ENCODE results near the gene COMMD6.
"Not testable (repeated sequence)": the region's sequence is repeated elsewhere in the genome, so short reads cannot be mapped to it uniquely, and the experiment has no call there.

COMMD6 gene

GRCh38 chr13:75554464-75554863, 16.8 kb upstream of the COMMD6 start:
- no peak overlapping the region for H3K4me3 ChIP-seq (ENCODE audit: low read depth, low read length)
- no peaks in the 10 kb centered on the region for H3K9me3 ChIP-seq (ENCODE audit: severe bottlenecking)
- DNase-seq: no peak
- no peaks in the 10 kb centered on the region for H3K36me3 ChIP-seq
- no peak overlapping the region for H3K27ac ChIP-seq
- no peaks in the 10 kb centered on the region for H3K27me3 ChIP-seq (ENCODE audit: insufficient read depth, low read depth, severe bottlenecking)
- no peak for TF ChIP-seq CTCF (IDR thresholded peaks at IDR 0.05; ENCODE audit: low read depth, low read length)

DNA sequence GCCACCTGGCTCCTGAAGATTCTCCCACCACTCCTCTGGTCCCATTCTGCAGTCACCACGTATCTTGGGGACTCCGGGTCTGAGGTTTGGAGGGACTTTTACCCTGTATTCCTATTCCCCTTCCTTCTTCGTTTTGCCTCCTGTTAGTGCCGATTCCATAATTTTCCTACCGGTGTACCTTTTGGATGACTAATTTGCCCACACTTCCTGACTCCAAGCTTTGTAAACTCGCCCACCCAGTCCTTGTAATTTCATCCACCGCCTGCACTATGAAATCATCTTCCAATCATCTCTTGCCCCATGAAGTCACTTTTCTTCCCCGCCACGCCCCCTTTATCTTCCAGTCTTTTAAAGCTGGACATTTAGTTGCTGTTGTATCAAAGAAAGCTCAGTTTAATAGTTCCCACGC, 12.5 kb upstream of the COMMD6 start:
- H3K27me3 ChIP-seq (ENCODE audit: insufficient read depth, low read depth, severe bottlenecking): no peaks in the 10 kb centered on the region
- no peak for DNase-seq
- H3K4me3 ChIP-seq (ENCODE audit: low read depth, low read length): peak overlapping the region; percentile 91
- no peak for TF ChIP-seq CTCF (IDR thresholded peaks at IDR 0.05; ENCODE audit: low read depth, low read length)
- no peaks in the 10 kb centered on the region for H3K36me3 ChIP-seq
- H3K27ac ChIP-seq: peak overlapping the region; percentile 97
- no peaks in the 10 kb centered on the region for H3K9me3 ChIP-seq (ENCODE audit: severe bottlenecking)

- no peaks in the 10 kb centered on the region for H3K27me3 ChIP-seq (ENCODE audit: insufficient read depth, low read depth, severe bottlenecking)
- H3K27ac ChIP-seq: peak within 1 kb of the TSS; percentile 97
- peak; percentile 85 for TF ChIP-seq CTCF (IDR thresholded peaks at IDR 0.05; ENCODE audit: low read depth, low read length)
- DNase-seq: peak; percentile 91
- peak within 1 kb of the TSS; percentile 91 for H3K4me3 ChIP-seq (ENCODE audit: low read depth, low read length)
- no peaks in the 10 kb centered on the region for H3K9me3 ChIP-seq (ENCODE audit: severe bottlenecking)
- H3K36me3 ChIP-seq: no peaks in the 10 kb centered on the region
Measured at GRCh38 chr13:75549262-75550158, 11.9 kb upstream of the COMMD6 start, which contains the start of gene UCHL3. Gene UCHL3, plus strand, starts transcription at chr13:75549791. Its CDS starts 30 bp downstream, at chr13:75549821.

- Histone ChIP-seq H3K4me3 (ENCODE audit: low read depth, low read length) (no peak overlapping the region), H3K9me3 (ENCODE audit: severe bottlenecking) (no peaks in the 10 kb centered on the region), H3K36me3 (no peaks in the 10 kb centered on the region), H3K27ac (no peak overlapping the region), H3K27me3 (ENCODE audit: insufficient read depth, low read depth, severe bottlenecking) (no peaks in the 10 kb centered on the region)
- no peak for TF ChIP-seq CTCF (IDR thresholded peaks at IDR 0.05; ENCODE audit: low read depth, low read length)
- no peak for DNase-seq
Measured at GRCh38 chr13:75547917-75548316, 10.3 kb upstream of the COMMD6 start.

- H3K9me3 ChIP-seq (ENCODE audit: severe bottlenecking); H3K4me3 ChIP-seq (ENCODE audit: low read depth, low read length); DNase-seq; H3K27ac ChIP-seq; H3K36me3 ChIP-seq; H3K27me3 ChIP-seq (ENCODE audit: insufficient read depth, low read depth, severe bottlenecking): not testable (repeated sequence)
Measured at GRCh38 chr13:75545386-75545785, 7.7 kb upstream of the COMMD6 start.

DNA sequence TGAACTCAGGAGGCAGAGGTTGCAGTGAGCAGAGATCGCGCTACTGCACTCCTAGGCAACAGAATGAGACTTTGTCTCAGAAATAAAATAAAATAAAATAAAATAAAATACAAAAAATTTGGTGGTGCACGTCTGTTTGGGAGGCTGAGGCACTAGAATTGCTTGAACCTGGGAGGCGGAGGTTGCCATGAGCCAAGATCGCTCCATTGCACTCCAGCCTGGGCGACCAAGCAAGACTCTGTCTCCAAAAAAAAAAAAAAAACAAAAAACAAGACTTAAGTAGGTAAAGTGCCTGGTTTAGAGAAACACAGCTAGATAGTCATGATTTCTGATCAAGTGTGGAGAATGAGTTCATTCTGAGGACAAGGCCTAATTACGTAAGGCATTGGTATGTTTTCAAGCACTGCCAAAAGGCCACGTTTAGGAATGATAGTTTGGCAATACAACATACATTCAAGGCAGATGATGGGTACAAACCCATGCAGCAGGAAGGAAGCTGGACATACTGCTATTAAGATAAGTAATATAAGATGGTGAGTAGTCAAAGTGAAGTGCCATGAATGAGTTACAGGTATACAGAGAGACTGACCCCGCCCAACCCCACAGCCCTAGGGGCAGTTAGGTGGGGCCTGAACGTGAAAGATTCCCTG, 7.2 kb upstream of the COMMD6 start:
- no peak for TF ChIP-seq CTCF (IDR thresholded peaks at IDR 0.05; ENCODE audit: low read depth, low read length)
- no peak for DNase-seq
- no peaks in the 10 kb centered on the region for H3K36me3 ChIP-seq
- H3K27ac ChIP-seq: no peak overlapping the region
- H3K4me3 ChIP-seq (ENCODE audit: low read depth, low read length): no peak overlapping the region
- no peaks in the 10 kb centered on the region for H3K9me3 ChIP-seq (ENCODE audit: severe bottlenecking)
- H3K27me3 ChIP-seq (ENCODE audit: insufficient read depth, low read depth, severe bottlenecking): no peaks in the 10 kb centered on the region
